Mucosa of gallbladder (tissue), 1 donor: ENCODE data around the gene MOCS3. TPM values are rescaled to one million over a fixed set of nuclear protein-coding genes. Genes with fewer than 3 reads are reported as not detected.

Experiments
- DNase-seq: peaks from one replicate; pipeline ENCODE4 v3.0.0-alpha.2; 2020; ENCODE audit warnings: low spot score
- total RNA-seq: library from RNA; stranded (reverse); gene quantifications from one replicate; pipeline ENCODE4 v1.2.1, GENCODE V29; 2021
- donor health status: DM: no; HTN: no; CAD: no.

The MOCS3 gene
- total RNA-seq, 1 donor from 2014 or later: 5.2 TPM

- DNase-seq: no peak
Measured at GRCh38 chr20:51012357-51012756, 53.7 kb downstream of the MOCS3 start.

Other genes starting within 250 kb of the MOCS3 start
- gene PARD6B, start 227.2 kb upstream of the MOCS3 start, total RNA-seq: 41.1 TPM
- gene BCAS4, start 163.8 kb upstream of the MOCS3 start, total RNA-seq: 8.2 TPM
- gene ADNP, start 27.4 kb upstream of the MOCS3 start, total RNA-seq: 68.9 TPM
- gene DPM1, start 286 bp upstream of the MOCS3 start, total RNA-seq: 31.7 TPM
- gene KCNG1, start 64.3 kb downstream of the MOCS3 start, total RNA-seq: 9.9 TPM